ENCODE data around the gene PGLYRP2.
A peak's percentile ranks its signal among the peaks of the same experiment; 100 is the strongest.

The PGLYRP2 gene

DNA sequence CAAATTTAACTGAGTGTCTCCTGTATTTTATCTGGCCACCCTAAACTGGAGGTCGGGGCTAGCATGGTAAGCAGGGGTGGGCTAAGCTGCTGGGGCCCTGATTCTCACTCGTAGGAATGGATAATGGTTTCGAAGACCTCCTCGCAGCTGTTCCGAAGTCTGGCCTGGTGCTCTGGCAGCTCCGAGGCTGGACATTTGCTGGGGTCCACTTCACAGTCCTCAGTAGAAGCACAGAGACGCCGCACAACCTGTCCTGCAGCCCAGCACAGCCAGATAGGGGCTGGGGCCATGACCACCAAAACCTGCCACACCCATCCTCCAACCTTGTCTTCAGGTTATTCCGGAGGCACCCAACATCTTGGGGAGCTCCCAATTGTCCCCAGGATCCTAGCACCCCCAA, 23.3 kb downstream of the PGLYRP2 start:
- no peak for DNase-seq (ENCODE audit: low read depth, low spot score)

DNA sequence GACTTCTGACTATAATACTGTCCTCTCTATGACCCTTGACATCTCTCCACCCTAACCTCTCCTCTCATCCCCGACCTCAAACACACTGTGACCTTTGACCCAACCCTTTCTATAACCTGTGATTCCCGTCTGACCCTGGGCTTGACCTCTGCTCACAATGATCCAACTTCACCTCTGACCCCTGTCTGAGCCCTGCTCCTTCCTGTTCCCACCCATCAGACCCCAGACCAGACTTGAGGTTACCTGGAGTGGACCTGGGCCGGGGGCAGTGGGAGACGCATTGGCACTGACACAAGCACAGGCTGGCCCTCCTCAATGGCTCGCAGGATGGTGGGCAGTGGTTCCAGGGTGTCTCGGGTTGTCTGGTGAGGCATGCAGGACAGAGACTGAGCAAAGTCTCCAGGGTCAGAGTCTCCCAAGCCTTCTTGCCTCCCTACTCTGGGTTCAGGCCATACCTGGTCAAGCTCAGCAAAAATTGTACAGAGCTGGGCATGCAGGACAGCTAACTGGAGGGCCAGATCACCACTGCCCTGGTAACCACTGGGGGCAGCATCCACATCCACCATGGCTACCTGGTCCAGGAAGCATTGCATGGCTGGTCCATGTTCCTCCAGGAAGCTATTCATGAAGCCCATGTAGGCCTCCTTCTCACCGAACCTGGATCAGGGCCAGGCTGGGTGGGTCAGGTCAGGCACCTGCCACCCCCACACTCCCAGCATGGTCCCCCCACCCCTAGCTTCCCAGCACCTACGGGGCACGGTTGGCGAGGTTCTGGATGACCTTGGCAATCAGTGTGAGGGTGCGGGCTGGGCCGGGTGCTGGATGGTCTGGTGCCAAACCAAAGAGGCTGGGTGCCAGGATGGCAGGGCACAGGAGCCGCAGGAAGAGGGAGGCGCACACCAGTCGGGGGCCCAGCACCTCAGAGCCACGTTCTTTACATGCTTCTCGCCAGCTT, 25.1 kb downstream of the PGLYRP2 start:
- DNase-seq (ENCODE audit: low read depth, low spot score): no peak

DNA sequence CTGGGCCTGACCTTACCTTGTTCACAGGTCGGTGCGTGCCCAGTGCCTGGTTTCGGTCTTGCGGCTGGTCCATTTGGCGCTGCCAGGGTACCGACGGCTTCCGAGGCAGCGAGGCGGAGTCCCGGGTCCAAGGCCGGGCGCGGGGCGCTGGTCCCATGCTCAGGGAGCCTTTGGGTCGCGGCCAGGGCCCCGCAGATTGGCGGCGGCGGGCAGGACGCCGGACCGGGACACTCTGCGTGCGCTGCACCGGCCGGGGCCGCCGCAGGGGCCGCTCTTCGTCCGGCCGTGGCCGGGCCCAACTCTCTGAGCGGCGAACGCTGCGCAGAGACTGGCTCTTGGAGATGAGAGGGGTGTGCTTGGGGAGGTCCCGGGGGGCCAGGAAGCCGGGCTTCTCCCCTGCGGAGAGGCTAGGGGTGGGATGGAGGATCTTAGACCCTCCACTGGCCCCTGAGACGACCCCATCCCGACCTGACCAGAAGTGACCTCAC, 26.2 kb downstream of the PGLYRP2 start:
- DNase-seq (ENCODE audit: low read depth, low spot score): no peak

DNA sequence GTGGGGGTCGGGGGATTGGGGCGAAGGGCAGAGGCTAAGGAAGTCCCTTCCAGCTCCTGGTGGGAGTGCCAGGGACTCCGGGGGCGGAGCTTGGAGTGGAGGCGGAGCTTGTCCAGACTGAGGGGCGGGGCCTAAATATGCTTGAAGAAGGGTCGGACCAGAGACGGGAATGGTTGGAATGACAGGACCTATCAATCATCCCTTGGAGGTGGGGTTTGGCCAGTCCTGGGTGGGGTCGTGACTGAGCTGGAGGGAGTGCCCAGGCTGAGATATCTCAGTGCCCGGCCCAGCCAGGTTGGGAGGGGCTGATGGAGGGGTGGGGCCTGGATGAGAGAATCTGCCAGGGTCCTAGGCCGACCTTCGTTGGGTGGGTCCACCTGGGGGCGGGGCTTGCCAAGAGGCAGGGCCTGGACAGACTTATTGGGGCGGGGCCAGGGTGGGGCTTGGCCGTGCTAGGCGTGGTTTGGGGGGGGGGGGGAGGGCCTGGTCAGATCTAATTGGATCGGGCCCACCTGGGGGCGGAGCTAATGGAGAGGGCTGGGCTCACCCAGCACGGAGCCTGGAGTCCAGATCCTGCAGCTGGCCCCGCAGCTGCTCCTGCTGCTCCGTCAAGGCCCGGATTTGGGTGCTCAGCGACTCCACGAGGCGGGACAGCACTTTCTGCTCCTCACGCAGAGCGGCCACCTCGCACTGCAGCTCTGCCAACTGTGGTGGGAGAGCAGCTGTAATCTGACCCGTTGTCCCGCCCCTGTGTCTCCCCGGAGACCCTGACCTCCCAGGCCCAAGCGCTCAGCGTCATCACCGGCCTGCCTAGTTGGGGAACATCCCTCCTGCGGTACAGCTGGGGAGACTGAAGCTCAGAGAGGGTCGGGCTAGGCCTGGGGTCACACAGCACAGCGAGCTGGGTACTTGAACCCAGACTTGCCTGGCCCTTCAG, 26.9 kb downstream of the PGLYRP2 start:
- DNase-seq (ENCODE audit: low read depth, low spot score): peak; percentile 70

DNA sequence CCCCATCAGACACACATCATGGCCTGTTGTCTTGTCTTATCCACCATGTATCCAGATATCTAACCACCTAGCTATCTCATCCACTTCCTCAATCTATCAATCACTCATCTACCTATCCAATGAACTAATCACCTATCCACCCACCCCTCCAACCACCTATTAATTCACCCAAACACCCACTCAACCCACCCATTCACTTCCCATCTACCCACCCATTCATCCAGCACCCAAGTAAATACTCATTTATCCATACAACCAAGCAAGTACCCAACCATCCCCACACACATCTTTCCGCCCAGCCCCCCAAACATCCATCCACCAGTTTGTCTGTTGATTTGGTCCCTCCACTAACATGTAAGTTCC, 28.8 kb downstream of the PGLYRP2 start:
- DNase-seq (ENCODE audit: low read depth, low spot score): no peak

DNA sequence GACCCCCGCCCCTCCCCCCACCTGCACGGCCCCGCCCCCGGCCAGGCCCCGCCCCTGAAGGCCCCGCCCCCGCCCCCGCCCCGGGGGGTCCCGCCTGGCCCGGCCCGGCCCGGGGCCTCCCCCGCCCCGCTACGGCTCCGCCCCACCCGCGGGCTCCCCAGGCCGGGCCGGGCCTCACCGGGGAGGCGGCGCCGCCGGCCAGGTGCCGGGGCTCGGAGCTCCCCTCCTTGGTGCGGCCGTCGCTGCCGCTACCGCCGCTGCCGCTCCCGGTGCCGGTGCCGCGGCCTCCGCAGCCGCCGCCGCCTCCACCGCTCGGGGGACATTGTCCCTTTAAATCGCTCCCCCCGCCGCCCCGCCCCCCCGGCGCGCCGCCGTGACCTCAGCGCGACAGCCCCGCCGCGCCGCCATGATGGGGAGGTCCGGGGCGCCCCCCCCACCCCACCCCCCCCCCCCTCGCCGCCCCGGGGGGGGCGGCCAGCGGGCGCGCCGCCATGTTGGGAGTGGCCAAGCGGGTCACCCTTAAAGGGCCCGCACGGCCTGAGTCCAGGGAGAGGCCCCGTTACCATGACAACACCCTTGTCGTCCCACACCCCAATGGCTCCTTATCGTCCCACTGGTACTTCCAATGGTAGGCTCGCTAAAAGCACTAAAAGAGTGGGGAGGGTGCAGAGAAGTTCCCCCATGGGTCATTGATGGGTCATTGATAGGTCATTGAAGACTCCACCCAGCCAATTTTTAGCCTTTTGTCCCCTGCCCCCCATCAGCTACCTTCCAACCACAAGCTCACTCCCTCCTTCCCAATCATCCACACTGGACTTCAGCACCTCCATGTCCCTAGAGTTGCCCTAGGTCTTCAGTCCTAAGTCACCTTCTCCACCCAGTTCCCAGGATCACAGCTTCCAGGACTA, 29.4 kb downstream of the PGLYRP2 start, which contains the start of gene WIZ:
Gene WIZ (minus strand): TSS at position 337 of the 908 bp plus-strand sequence. CDS start 1,649 bp downstream, outside the sequence.
- DNase-seq (ENCODE audit: low read depth, low spot score): peak; percentile 24

DNA sequence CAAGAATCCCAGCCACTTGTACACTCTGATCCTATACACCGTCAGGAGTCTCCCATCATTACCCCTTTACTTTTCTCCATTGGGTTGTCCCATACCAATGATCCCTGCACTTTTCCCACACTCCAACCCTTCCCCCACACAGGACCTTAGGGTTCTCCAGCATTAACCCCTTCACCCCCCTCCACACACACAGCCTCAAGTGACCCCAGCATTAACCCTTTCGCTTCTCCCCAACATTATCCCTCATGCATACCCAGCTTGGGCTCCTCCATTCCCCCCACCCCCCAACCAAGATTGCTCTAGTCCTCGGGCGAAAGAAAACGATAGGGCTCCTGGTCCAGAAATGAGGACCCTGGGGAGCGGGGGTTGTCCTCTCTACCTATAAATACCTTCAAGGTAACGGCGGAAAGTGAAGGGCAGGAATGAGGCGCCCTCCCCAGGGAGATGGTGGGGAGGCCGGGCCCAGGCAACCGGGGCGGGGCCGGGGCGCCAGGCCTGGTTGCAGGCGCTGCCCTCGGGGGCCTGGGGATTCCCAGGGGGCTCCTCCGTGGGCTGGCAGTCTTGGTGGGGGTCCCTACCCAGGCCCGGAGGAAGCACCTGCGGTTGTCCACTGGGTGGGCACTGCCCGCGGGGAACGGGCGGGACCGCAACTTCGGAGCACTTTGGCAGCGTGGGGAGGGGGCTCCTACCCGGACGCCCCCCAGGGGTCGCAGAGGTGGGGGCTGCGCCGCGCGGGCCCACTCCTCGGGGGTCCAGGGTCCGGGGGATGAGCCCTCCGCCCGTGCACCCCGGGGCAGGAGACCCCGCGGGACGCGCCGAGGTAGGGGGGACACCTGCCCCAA, 30.3 kb downstream of the PGLYRP2 start:
- DNase-seq (ENCODE audit: low read depth, low spot score): no peak

DNA sequence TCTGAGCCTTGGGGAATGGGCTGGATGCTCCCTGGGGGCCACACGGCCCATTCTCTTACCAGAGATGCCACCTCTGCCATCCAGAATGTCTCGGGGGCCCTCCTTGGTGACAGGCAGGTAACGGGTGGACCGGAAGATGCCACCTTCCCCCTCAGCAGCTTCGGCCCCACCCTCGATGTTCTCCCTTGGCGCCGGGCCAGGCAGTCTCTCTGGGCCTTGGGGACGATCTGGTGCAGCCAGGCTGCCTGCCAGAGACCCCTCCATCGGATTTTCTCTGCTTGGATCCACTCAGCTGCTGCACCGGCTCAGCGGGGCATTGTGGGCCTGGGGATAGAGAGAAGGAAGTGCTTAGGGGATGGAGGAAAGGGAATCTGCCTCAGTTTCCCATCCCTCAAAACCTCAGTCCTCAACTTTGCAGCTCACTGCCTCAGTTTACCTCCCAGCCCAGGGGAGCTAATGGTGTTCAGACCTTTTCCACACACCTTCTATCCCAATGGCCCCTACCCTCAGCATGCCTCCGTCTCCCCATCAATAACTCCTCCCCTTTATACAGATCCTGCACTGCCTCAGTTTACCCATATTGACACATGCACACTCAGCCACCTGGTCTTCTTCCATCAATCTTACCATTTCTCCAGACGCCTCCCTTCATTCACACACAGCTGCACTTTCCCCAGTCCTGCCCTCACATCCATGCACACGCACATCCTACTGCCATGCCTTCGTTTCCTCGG, 31.1 kb downstream of the PGLYRP2 start:
- no peak for DNase-seq (ENCODE audit: low read depth, low spot score)

DNA sequence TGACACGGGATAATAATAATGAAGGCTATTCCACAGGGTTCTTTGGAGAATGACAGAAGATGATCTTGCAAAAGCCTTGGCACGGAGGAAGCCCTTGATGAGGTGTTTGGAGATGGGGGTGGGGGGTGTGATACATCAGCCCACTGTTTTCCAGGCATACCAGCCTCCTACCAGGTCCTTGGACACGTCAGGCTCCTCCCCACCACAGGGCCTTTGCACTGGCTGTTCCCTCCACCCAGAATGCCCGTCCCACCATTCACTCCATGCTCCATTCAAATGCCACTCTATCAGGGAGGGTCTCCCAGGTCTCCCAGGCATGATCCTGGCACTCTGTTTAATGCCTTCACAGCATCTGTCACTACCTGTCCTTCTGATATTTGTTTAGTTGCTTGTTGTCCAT, 32.2 kb downstream of the PGLYRP2 start:
- no peak for DNase-seq (ENCODE audit: low read depth, low spot score)

DNA sequence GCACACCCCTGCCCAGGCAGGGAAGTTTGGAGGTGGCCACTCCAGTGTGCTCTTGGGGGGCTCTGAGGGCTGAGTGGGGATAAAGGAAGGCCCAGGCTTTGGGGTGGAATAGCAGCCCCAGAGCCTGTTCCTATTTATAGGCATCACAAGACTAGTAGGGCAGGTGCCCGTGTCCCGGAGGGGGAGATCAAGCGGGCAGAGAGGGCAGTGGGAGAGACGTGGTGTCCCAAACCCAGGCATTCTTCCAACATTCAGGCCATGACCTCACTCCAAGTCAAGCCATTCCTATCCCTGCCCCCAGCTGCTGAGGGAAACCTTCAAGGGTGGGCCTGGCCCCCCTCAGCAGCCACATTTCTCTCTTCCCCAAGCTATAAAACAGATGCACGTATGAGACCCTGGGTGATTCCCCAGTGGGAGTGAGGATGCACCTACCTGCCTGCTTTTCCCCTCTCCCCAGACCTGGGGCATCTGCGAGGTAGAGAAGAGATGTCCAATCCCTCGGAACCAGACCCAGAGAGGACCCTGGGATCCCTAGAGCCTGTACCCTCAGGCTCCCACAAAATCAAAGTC, 33.4 kb downstream of the PGLYRP2 start:
- DNase-seq (ENCODE audit: low read depth, low spot score): no peak

DNA sequence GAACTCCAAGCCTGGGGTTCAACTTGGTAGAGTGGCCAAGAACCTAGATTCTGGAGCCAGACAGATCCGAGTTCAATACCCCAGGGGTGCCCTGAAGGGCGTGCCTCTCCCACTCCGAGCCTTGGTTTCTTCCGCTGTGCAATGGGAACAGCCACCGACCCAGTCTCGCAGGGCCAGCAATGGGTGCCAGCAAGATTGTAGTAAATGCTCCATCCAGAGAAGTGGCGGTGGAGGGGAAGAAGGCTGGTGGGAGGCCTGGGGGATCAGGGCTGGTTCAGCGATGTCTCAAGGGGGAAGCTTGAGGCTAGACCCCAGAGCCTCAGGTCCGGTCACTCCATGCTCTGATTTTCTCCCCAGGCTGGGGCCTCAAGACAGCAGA, 34.1 kb downstream of the PGLYRP2 start:
- DNase-seq (ENCODE audit: low read depth, low spot score): no peak

DNA sequence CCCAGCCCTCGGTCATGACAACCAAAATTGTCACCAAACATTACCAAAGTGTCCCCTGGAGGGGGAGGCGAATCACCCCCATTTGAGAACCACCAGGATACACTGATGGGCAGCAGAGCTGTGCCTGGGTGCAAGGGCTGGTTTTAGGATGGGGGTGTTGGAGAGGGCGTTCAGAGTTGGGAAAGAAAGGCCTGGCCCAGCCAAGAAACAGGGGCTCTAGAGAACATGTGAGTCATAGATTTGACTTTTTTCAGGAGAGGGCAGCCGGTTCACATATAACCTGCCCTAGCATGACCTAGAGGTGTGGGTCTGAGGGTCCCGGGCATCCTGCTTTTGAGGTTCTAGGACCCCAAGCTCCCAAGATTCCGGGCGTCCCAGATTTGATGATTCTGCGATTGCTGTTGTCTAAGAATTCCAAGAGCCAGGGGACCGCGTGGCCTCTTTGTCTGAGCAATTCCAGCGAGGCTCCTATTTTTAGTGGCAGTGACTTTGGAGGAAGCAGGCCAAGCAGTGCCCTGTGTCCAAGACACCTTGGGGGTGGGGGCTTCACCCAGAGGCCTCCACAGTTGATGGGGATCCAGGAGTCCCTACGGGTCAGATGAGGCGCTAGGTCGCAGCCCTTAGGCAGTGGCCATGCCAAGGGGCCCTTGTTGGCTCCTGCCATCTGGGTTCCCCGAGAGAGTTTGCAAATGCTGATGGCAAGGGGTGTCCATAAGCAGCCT, 34.6 kb downstream of the PGLYRP2 start:
- no peak for DNase-seq (ENCODE audit: low read depth, low spot score)

DNA sequence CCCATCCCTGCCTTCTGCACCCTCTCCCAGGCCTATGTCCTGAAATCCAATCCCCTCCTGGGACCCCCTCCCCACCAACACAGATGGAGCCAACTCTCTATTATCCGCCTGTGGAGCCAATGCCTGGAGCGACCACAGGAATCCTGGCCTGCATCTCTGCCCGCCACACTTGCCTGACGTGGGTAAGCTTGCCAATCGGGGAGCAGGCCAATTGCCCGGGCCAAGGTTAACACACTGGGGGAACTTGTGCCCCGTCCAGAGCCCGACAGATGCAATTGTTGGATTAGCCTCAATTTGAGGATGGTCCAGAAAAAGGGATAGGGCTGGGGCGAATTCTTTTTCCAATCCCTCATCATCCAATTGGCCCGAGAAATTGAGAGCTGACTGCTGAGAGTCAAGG, 35.5 kb downstream of the PGLYRP2 start:
- no peak for DNase-seq (ENCODE audit: low read depth, low spot score)

DNA sequence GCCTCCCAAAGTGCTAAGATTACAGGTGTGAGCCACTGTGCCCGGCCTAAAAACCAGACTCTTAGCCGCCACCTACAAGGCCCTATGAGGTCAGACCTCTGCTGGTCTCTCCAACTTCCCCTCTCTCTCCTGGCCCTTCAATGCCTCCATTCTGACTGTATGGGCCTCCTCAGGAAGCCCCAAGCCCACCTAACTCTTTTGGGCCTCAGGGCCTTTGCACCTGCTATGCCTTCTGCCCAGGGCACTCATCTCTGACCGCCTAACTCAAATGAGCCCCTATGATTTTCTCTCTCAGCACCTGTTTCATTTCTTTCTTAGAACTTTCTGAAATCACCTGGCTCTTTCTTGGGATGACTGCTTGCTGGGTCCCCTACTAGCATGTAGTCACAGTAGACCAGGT, 36.0 kb downstream of the PGLYRP2 start:
- no peak for DNase-seq (ENCODE audit: low read depth, low spot score)

DNA sequence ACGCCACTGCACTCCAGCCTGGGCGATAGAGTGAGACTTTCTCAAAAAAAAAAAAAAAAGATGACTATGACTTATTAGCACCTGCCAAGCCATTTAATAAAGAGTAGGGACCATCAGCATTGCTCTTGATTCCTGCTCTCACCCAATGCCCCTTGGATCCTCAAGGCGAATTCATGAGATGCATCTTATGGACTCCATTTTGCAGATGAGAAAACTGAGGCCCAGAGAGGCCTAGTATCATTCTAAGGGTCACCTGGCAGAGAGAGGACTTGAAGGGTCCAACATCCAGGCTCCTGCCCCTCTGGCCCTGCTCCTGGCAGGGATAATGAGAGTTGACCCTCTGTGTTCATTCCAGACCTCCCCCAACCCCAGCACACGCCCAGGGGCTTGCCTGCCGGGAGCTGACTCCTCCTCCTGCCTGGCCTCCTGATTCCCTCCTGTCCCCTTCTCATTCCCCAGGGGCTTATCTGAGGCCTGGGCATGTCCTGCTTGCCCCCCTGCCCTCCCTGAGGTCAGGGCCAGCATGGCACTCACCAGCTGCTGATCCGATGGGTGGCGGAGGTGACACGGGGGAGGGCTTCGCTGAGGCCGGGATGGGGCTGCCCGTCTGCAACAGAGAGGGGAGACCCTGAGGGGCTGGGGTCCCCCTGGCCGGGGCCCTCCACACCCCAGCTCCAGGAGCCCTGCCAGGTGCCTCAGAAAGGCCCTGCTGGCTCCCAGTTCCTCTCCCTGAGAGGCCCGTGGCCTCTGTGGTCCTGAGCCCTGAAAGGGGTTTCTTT, 37.0 kb downstream of the PGLYRP2 start:
- no peak for DNase-seq (ENCODE audit: low read depth, low spot score)

DNA sequence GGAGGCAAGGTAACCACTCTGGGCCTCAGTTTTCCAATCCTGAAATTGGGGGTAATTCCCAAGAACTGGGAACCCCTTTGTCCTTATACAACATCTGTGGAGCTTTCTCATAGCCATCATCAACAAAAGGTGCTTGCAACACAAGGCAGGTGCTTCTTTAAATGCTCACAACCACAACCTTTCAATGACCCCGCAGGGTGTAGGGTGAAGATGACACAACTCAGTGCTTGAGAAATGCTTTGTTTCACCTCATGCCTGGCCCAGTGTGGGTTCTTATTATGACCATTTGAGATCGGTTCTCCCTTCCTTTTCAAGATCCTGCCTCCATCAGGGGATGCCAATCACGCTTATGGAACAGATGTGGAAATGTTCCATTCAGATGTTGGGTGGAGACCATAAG, 38.0 kb downstream of the PGLYRP2 start:
- DNase-seq (ENCODE audit: low read depth, low spot score): no peak

DNA sequence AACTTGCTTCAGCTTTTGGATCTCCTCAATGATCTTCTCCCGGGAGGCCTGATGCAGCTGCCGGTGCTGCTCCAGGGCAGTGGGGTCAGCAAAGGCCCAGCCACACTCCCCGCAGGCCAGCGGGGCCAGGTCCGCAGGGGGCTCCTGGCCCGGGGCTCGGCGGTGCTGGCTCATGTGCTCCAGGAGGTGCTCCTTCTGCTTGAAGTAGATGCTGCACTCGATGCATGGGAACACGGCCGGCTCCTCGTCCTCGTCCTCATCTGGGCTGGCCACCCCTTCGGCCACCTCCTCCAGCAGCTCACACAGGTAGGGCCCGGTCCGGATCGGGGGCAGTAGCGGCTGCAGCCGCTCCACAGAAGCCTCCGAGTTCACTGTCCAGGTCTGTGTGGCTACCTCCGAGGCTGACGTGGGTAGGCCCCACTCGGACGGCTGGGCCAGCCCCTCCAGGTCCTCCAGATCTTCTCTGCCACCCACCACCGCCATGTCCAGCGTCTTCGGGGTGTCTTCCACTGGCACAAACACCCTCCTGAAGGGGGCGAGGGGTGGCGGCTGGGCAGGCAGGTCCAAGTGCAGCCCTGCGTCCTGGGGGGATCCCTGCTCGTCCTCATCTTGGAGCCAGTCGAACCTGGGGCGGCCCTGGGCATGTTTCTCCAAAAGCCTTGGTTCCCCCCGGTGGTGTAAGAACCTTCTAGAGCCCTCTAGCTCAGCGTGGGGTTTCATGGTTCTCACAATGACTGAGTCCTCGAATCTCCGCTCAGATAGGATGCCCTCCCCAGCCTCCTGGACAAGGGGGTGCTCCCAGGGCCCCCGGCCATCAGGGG, 39.3 kb downstream of the PGLYRP2 start:
- no peak for DNase-seq (ENCODE audit: low read depth, low spot score)

Data from smooth muscle cell of the brain vasculature (primary cell).